SK-N-SH treated with all-trans-retinoic acid at 6 μM for 48 hours (cell line): Measurements from ENCODE around the gene MMP25.

Experiments used
- ATAC-seq: fragments of 200-7000 bp; cut with Tn5 transposase; 3 replicates; pipeline ENCODE4 v1.9.1; 2020; ENCODE audit warnings: mild to moderate bottlenecking, moderate library complexity
- ARNTL ChIP-seq: fragments of 450-650 bp; formaldehyde crosslinking; IDR thresholded peaks from 2 replicates; pipeline ENCODE4 v1.5.0; 2020; ENCODE audit warnings: low read depth, mild to moderate bottlenecking, moderate library complexity, borderline replicate concordance
- BACH2 ChIP-seq: fragments of 250-450 bp; sonication (Bioruptor Pico); IDR thresholded peaks from 2 replicates; pipeline ENCODE4 v1.9.0; 2021; ENCODE audit warnings: mild to moderate bottlenecking, borderline replicate concordance
- CSDC2 ChIP-seq: fragments of 250-450 bp; sonication (Bioruptor Pico); IDR thresholded peaks from 2 replicates; pipeline ENCODE4 v1.5.0; 2020; ENCODE audit warnings: mild to moderate bottlenecking, moderate library complexity
- GLIS3 ChIP-seq: fragments of 250-450 bp; sonication (Bioruptor Pico); IDR thresholded peaks from 2 replicates; pipeline ENCODE4 v1.5.0; 2020; ENCODE audit warnings: mild to moderate bottlenecking, moderate library complexity
- ISL1 ChIP-seq: fragments of 250-450 bp; sonication (Bioruptor Pico); IDR thresholded peaks from 2 replicates; pipeline ENCODE4 v2.1.2; 2022; ENCODE audit warnings: mild to moderate bottlenecking, moderate library complexity
- OSR1 ChIP-seq: fragments of 250-450 bp; sonication (Bioruptor Pico); IDR thresholded peaks from 2 replicates; pipeline ENCODE4 v1.8.0; 2022; ENCODE audit warnings: moderate library complexity, mild to moderate bottlenecking, inconsistent platforms
- PPARA ChIP-seq: fragments of 250-450 bp; sonication (Bioruptor Pico); IDR thresholded peaks from 2 replicates; pipeline ENCODE4 v1.5.0; 2020; ENCODE audit warnings: mild to moderate bottlenecking, borderline replicate concordance
- RARB ChIP-seq: fragments of 250-450 bp; sonication (Bioruptor Pico); IDR thresholded peaks from 2 replicates; pipeline ENCODE4 v1.8.0; 2021; ENCODE audit warnings: mild to moderate bottlenecking, moderate library complexity
- SNAI2 ChIP-seq: fragments of 250-450 bp; sonication (Bioruptor Pico); IDR thresholded peaks from 2 replicates; pipeline ENCODE4 v1.5.0; 2020; ENCODE audit warnings: mild to moderate bottlenecking, moderate library complexity
- TCF4 ChIP-seq: fragments of 250-450 bp; sonication (Bioruptor Pico); IDR thresholded peaks from 2 replicates; pipeline ENCODE4 v1.8.0; 2021; ENCODE audit warnings: mild to moderate bottlenecking, moderate library complexity, borderline replicate concordance
- ZC3H10 ChIP-seq: fragments of 250-450 bp; sonication (Bioruptor Pico); IDR thresholded peaks from 2 replicates; pipeline ENCODE4 v1.5.1; 2021; ENCODE audit warnings: mild to moderate bottlenecking, moderate library complexity
- ZFP30 ChIP-seq: fragments of 450-650 bp; formaldehyde crosslinking; IDR thresholded peaks from 2 replicates; pipeline ENCODE4 v1.5.0; 2022; ENCODE audit warnings: mild to moderate bottlenecking, moderate library complexity
- ZNF565 ChIP-seq: fragments of 450-650 bp; formaldehyde crosslinking; conservative IDR thresholded peaks from 2 replicates; pipeline ENCODE4 v1.5.0; 2020; ENCODE audit warnings: low read depth, mild to moderate bottlenecking, moderate library complexity
- ZNF70 ChIP-seq: fragments of 450-650 bp; formaldehyde crosslinking; IDR thresholded peaks from 2 replicates; pipeline ENCODE4 v1.5.0; 2020; ENCODE audit warnings: mild to moderate bottlenecking, moderate library complexity
- ZNF8 ChIP-seq: fragments of 450-650 bp; formaldehyde crosslinking; IDR thresholded peaks from 2 replicates; pipeline ENCODE4 v1.5.0; 2020; ENCODE audit warnings: mild to moderate bottlenecking, moderate library complexity
- TF ChIP-seq, protein P1 (sequence below): fragments of 250-450 bp; sonication (Bioruptor Pico); IDR thresholded peaks from 2 replicates; pipeline ENCODE4 v1.5.1; 2021; ENCODE audit warnings: mild to moderate bottlenecking, moderate library complexity
- TF ChIP-seq, protein P2 (sequence below): fragments of 250-450 bp; sonication (Bioruptor Pico); IDR thresholded peaks from 2 replicates; pipeline ENCODE4 v1.5.0; 2020; ENCODE audit warnings: mild to moderate bottlenecking, moderate library complexity
- TF ChIP-seq, protein P3 (sequence below): fragments of 250-450 bp; sonication (Bioruptor Pico); IDR thresholded peaks from 2 replicates; pipeline ENCODE4 v1.5.1; 2020; ENCODE audit warnings: low read depth, mild to moderate bottlenecking, moderate library complexity
- TF ChIP-seq, protein P4 (sequence below): fragments of 250-450 bp; sonication (Bioruptor Pico); IDR thresholded peaks from 2 replicates; pipeline ENCODE4 v1.8.0; 2021; ENCODE audit warnings: low read depth, mild to moderate bottlenecking, moderate library complexity, borderline replicate concordance
- TF ChIP-seq, protein P5 (sequence below): fragments of 250-450 bp; sonication (Bioruptor Pico); IDR thresholded peaks from 2 replicates; pipeline ENCODE4 v1.8.0; 2020; ENCODE audit warnings: mild to moderate bottlenecking, moderate library complexity, borderline replicate concordance

The MMP25 gene

DNA sequence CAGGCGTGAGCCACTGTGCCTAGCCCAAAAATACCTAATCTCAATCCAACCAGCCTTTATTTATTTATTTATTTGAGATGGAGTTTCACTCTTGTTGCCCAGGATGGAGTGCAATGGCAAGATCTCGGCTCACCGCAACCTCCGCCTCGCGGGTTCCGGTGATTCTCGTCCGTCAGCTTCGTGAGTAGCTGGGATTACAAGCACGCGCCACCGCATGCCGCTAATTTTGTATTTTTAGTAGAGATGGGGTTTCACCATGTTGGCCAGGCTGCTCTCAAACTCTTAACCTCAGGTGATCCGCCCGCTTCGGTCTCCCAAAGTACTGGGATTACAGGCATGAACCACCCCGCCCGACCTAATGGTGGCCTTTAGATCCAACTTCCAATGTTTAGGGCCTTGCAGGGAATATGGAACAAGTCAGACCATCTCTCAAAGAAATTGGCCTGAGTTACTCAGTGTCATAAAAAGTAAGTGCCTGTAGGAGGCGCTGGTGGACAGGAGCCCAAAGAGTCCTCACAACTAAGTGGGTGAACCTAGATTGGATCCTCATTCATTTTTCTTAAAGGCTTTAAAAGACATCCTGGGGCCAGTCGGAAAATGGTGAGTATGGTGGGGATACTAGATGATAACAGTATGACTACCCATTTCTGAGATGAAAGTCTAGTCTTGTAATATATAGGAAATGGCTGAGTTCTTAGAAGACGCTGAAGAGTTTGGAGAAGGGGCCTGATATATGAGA, 48.1 kb downstream of the MMP25 start:
- peak; percentile 46 for ATAC-seq
- no peak for TF ChIP-seq CSDC2 (CRISPR knock-in tag)
- TF ChIP-seq SNAI2 (CRISPR knock-in tag): no peak
- TF ChIP-seq, protein P1, sequence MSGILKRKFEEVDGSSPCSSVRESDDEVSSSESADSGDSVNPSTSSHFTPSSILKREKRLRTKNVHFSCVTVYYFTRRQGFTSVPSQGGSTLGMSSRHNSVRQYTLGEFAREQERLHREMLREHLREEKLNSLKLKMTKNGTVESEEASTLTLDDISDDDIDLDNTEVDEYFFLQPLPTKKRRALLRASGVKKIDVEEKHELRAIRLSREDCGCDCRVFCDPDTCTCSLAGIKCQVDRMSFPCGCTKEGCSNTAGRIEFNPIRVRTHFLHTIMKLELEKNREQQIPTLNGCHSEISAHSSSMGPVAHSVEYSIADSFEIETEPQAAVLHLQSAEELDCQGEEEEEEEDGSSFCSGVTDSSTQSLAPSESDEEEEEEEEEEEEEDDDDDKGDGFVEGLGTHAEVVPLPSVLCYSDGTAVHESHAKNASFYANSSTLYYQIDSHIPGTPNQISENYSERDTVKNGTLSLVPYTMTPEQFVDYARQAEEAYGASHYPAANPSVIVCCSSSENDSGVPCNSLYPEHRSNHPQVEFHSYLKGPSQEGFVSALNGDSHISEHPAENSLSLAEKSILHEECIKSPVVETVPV (CRISPR knock-in tag): no peak
- TF ChIP-seq GLIS3 (CRISPR knock-in tag): no peak
- TF ChIP-seq PPARA (CRISPR knock-in tag): no peak
- no peak for TF ChIP-seq BACH2 (CRISPR knock-in tag)
- TF ChIP-seq ZC3H10 (CRISPR knock-in tag): no peak
- TF ChIP-seq ZNF8 (CRISPR knock-in tag): no peak
- TF ChIP-seq ARNTL (CRISPR knock-in tag): no peak
- no peak for TF ChIP-seq ISL1
- TF ChIP-seq, protein P2, sequence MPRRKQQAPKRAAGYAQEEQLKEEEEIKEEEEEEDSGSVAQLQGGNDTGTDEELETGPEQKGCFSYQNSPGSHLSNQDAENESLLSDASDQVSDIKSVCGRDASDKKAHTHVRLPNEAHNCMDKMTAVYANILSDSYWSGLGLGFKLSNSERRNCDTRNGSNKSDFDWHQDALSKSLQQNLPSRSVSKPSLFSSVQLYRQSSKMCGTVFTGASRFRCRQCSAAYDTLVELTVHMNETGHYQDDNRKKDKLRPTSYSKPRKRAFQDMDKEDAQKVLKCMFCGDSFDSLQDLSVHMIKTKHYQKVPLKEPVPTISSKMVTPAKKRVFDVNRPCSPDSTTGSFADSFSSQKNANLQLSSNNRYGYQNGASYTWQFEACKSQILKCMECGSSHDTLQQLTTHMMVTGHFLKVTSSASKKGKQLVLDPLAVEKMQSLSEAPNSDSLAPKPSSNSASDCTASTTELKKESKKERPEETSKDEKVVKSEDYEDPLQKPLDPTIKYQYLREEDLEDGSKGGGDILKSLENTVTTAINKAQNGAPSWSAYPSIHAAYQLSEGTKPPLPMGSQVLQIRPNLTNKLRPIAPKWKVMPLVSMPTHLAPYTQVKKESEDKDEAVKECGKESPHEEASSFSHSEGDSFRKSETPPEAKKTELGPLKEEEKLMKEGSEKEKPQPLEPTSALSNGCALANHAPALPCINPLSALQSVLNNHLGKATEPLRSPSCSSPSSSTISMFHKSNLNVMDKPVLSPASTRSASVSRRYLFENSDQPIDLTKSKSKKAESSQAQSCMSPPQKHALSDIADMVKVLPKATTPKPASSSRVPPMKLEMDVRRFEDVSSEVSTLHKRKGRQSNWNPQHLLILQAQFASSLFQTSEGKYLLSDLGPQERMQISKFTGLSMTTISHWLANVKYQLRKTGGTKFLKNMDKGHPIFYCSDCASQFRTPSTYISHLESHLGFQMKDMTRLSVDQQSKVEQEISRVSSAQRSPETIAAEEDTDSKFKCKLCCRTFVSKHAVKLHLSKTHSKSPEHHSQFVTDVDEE (CRISPR knock-in tag): no peak
- no peak for TF ChIP-seq ZFP30 (CRISPR knock-in tag)
- TF ChIP-seq, protein P3, sequence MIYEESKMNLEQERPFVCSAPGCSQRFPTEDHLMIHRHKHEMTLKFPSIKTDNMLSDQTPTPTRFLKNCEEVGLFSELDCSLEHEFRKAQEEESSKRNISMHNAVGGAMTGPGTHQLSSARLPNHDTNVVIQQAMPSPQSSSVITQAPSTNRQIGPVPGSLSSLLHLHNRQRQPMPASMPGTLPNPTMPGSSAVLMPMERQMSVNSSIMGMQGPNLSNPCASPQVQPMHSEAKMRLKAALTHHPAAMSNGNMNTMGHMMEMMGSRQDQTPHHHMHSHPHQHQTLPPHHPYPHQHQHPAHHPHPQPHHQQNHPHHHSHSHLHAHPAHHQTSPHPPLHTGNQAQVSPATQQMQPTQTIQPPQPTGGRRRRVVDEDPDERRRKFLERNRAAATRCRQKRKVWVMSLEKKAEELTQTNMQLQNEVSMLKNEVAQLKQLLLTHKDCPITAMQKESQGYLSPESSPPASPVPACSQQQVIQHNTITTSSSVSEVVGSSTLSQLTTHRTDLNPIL (CRISPR knock-in tag): no peak
- no peak for TF ChIP-seq ZNF70 (CRISPR knock-in tag)
- TF ChIP-seq, protein P4, sequence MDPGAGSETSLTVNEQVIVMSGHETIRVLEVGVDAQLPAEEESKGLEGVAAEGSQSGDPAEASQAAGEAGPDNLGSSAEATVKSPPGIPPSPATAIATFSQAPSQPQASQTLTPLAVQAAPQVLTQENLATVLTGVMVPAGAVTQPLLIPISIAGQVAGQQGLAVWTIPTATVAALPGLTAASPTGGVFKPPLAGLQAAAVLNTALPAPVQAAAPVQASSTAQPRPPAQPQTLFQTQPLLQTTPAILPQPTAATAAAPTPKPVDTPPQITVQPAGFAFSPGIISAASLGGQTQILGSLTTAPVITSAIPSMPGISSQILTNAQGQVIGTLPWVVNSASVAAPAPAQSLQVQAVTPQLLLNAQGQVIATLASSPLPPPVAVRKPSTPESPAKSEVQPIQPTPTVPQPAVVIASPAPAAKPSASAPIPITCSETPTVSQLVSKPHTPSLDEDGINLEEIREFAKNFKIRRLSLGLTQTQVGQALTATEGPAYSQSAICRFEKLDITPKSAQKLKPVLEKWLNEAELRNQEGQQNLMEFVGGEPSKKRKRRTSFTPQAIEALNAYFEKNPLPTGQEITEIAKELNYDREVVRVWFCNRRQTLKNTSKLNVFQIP (CRISPR knock-in tag): no peak
- no peak for TF ChIP-seq ZNF565
- no peak for TF ChIP-seq OSR1 (CRISPR knock-in tag)

DNA sequence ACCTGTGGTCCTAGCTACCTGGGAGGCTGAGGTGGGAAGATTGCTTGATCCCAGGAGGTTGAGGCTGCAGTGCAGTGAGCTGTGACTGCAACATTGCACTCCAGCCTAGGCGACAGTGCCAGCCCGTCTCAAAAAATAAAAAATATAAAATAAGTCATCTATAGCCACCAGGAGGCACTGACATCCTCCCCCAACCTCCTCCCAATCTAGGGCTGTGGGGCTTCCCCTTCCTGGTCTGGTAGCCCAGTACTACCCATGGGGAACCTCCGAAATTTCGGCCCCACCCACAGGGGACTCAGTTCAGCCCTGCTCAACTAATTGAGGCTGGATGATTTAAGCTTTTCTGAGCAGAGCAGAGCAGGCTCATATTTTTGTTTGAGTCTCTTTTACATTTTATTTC, 49.5 kb downstream of the MMP25 start:
- ATAC-seq: peak; percentile 32

More for the DNA sequence above, 49.5 kb downstream of the MMP25 start:
- no peak for TF ChIP-seq BACH2 (CRISPR knock-in tag)
- no peak for TF ChIP-seq ZNF70 (CRISPR knock-in tag)
- TF ChIP-seq CSDC2 (CRISPR knock-in tag): no peak
- TF ChIP-seq, protein P4 (CRISPR knock-in tag): no peak
- TF ChIP-seq TCF4: no peak
- TF ChIP-seq, protein P1 (CRISPR knock-in tag): no peak
- no peak for TF ChIP-seq GLIS3 (CRISPR knock-in tag)
- TF ChIP-seq, protein P5, sequence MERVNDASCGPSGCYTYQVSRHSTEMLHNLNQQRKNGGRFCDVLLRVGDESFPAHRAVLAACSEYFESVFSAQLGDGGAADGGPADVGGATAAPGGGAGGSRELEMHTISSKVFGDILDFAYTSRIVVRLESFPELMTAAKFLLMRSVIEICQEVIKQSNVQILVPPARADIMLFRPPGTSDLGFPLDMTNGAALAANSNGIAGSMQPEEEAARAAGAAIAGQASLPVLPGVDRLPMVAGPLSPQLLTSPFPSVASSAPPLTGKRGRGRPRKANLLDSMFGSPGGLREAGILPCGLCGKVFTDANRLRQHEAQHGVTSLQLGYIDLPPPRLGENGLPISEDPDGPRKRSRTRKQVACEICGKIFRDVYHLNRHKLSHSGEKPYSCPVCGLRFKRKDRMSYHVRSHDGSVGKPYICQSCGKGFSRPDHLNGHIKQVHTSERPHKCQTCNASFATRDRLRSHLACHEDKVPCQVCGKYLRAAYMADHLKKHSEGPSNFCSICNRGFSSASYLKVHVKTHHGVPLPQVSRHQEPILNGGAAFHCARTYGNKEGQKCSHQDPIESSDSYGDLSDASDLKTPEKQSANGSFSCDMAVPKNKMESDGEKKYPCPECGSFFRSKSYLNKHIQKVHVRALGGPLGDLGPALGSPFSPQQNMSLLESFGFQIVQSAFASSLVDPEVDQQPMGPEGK (CRISPR knock-in tag): no peak
- TF ChIP-seq ARNTL (CRISPR knock-in tag): no peak
- no peak for TF ChIP-seq RARB
- TF ChIP-seq ISL1: no peak
- TF ChIP-seq, protein P2 (CRISPR knock-in tag): no peak
- no peak for TF ChIP-seq SNAI2 (CRISPR knock-in tag)
- no peak for TF ChIP-seq ZNF8 (CRISPR knock-in tag)
- TF ChIP-seq PPARA (CRISPR knock-in tag): no peak
- TF ChIP-seq, protein P3 (CRISPR knock-in tag): no peak
